KOPT-K1 (cell line): ENCODE data around the gene NDUFS4.
"Not testable (repeated sequence)": the region's sequence is repeated elsewhere in the genome, so short reads cannot be mapped to it uniquely, and the experiment has no call there.

Experiments used
- H3K27ac ChIP-seq: fragments of 200-600 bp; sonication (generic); 2 replicates; pipeline ENCODE4 v1.5.1; 2016; ENCODE audit warnings: antibody characterized with exemption, mild to moderate bottlenecking, low read depth, low read length; ENCODE audit not compliant: poor library complexity, severe bottlenecking
- H3K36me3 ChIP-seq: fragments of 200-600 bp; sonication (generic); 2 replicates; pipeline ENCODE4 v1.5.1; 2017; ENCODE audit warnings: antibody characterized with exemption, mild to moderate bottlenecking, low read length, moderate library complexity; ENCODE audit not compliant: insufficient read depth
- H3K9me3 ChIP-seq: fragments of 200-600 bp; sonication (generic); 2 replicates; pipeline ENCODE4 v1.5.1; 2017; ENCODE audit warnings: antibody characterized with exemption, low read length, mild to moderate bottlenecking; ENCODE audit not compliant: insufficient read depth, poor library complexity, severe bottlenecking

NDUFS4 gene

DNA sequence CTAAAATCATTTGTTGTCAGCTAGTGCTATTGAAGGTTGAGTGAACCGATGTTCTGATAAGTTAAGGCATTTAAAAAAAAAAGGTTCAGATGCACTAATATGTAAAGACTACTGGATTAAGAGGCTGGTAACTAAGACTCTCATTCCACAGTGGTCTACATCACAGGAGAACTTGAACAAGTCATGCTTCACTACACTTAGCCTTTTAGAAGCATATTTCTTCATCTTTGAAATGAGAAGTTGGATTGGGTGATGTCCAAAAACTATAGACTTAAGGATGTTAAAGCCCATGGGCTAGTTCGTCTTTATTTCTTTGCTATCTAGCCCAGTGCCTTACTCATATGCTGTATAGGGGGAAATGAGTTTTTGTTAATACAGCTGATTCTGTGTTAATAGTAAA, 107.2 kb downstream of the NDUFS4 start:
- no peak overlapping the region for H3K27ac ChIP-seq
- H3K36me3 ChIP-seq = peaks cover 25% of the 10 kb centered on the region; the same call in 1 of the 2 replicates
- H3K9me3 ChIP-seq = no peaks in the 10 kb centered on the region

DNA sequence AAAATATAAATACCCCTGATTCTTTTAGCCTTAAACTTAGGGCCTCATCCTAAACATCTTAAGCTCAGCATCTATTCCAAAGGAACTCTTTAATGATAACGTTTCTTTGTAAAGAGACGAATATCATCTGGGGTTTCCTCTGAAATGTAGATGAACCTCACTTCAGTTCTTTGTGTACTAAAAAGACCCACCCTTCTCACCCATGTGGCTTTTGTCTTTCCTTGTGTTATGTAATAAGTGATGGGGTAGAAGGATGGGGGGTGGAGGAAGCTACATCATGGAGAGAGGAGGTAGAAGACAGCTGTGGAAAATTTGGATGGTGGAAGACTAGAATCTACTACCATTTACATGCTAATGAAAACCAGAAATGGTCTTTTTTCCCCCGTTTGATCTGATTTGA, 111.0 kb downstream of the NDUFS4 start:
- Histone ChIP-seq H3K27ac (no peak overlapping the region), H3K9me3 (no peaks in the 10 kb centered on the region), H3K36me3 (peaks cover 22% of the 10 kb centered on the region; the same call in 1 of the 2 replicates)

DNA sequence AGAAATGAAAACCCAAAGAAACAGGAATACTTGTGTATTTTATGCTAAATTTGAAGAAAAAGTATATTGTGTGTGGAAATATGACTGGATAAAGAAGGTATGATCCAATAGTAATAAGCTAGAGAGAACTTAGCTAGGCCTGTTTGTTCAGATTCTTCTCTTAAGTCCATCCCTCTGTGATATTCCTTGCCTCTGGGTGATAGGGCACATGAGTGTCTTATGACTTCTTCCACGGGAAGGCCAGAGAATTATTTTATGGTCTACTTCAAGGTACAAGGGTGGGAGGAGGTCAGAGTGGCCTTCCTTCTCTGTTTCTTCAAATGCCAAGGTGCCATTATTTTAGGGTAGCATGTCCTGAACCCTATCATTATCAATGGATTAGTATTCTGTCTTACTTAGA, 113.7 kb downstream of the NDUFS4 start:
- Histone ChIP-seq H3K36me3 (peaks cover 14% of the 10 kb centered on the region; the same call in 1 of the 2 replicates), H3K9me3 (no peaks in the 10 kb centered on the region), H3K27ac (no peak overlapping the region)

DNA sequence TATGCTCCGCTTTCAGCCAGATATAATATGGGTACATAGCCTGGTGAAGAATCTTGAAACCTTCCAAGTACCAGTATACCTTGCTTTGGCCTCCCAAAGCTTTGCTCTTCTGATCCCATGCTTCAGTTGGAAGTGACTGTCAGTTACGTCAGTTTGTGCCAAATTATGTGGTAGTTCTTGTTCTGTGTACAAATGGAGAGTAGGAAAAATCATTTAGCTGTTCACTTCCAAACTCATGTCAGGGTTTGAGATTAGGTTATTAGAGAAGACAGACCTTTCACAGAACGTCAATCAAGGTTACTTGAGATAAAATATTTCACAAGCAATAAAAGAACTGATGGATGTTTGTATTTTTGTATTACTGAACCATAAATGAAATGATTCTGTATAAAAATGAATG, 117.2 kb downstream of the NDUFS4 start:
- Histone ChIP-seq H3K27ac (no peak overlapping the region), H3K9me3 (no peaks in the 10 kb centered on the region), H3K36me3 (0 out of 2 replicates have a peak, but pooled peaks cover 4% of the 10 kb centered on the region)

DNA sequence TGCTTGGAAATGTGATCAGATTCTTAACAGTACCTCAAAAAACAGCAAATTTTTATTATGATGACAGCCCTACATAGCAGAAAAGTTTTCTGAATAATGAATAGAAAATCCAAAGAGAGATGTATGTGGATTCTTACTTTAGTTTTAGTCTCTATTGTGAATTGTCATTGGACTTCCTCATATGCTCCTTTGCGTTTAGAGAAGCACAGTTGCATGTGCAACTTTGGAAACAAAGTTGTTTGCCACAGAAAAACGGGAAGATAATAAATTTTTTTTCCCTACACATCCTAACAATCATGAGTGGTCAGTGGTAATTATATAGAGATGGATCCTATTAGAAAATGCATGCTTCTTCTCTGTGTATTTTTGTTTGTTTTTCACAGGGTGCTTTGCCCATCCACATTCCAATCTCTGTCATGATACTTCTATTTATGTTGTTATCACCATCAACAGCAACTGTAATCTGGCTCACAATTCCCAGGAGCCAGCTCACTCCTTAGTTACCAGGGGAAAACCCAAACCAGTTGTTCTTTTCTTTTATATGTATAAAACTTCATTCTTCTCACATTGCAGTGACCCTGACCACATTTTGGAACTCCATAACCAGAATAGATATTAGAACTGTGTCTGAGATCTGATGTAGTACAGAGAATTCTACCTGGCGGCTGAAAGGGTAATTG, 118.7 kb downstream of the NDUFS4 start:
- no peaks in the 10 kb centered on the region for H3K9me3 ChIP-seq
- 0 out of 2 replicates have a peak, but pooled peaks cover 4% of the 10 kb centered on the region for H3K36me3 ChIP-seq

DNA sequence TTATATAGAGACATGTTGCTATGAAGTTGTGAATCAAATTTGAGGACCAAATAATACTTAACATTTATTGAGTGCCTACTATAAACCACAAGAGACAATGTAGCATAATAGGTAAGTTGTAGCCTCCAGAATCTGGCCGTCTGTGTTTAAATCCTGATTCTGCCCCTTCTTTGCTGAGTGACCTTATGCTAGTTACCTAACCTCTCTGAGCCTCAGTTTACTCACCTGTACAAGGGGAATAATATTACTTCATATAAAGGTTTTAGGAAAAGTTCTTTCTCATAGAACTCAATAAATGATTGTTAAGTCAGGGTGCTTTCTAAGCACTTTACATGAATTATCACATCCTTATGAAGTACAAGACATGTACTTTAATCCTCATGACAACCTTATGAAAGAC, 120.6 kb downstream of the NDUFS4 start:
- no peaks in the 10 kb centered on the region for H3K9me3 ChIP-seq
- H3K36me3 ChIP-seq = 0 out of 2 replicates have a peak, but pooled peaks cover 4% of the 10 kb centered on the region

More for the DNA sequence above, 118.7 kb downstream of the NDUFS4 start:
- H3K27ac ChIP-seq = no peak overlapping the region

DNA sequence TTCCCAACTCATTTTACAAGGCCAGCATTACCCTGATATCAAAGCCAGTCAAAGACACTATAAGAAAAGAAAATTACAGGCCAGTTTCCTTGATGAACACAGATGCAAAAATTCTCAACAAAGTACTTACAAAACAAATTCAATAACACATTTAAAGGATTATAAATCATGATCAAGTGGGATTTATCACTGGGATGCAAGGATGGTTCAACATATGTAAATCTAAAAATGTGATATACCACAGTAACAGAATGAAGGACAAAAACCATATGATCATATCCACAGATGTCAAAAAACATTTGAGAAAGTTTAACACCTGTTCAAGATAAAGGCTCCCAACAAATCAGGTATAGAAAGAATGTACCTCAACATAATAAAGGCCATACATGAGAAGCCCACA, 130.6 kb downstream of the NDUFS4 start:
- Histone ChIP-seq H3K9me3 (peaks cover 23% of the 10 kb centered on the region), H3K36me3 (no peaks in the 10 kb centered on the region), H3K27ac (no peak overlapping the region)

More for the DNA sequence above, 120.6 kb downstream of the NDUFS4 start:
- H3K27ac ChIP-seq = no peak overlapping the region

DNA sequence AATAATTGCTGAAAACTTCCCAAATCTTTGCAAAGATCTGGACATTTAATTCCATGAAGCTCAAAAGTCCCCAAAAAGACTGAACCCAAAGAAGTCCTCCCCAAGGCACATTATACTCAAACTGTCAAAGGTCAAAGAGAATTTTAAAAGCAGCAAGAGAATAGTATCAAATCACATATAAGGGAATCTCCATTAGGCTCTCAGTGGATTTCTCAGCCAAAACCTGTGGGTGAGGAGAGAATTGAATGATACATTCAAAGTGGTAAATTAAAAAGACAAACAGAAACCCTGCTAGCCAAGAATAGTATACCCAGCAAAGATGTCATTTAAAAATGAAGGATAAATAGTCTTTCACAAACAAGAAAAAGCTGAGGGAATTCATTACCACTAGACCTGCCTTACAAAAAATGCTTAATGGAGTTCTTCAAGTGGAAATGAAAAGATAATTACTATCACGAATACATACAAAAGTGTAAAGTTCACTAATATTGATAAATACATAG, 134.1 kb downstream of the NDUFS4 start:
- peaks cover 23% of the 10 kb centered on the region for H3K9me3 ChIP-seq
- H3K36me3 ChIP-seq = no peaks in the 10 kb centered on the region
- no peak overlapping the region for H3K27ac ChIP-seq

DNA sequence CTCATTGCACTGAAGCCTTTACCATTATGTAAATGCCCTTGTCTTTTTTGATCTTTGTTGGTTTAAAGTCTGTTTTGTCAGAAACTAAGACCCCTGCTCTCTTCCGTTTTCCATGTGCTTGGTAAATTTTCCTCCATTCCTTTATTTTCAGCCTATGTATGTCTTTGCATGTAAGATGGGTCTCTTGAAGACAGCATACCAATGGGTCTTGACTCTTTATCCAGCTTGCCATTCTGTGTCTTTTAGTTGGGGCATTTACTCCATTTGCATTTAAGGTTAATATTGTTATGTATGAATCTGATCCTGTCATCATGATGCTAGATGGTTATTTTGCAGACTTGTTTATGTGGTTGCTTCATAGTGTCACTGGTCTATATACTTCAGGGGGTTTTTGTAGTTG, 150.0 kb downstream of the NDUFS4 start:
- H3K36me3 ChIP-seq, H3K27ac ChIP-seq: not testable (repeated sequence)
- peaks cover 19% of the 10 kb centered on the region for H3K9me3 ChIP-seq

DNA sequence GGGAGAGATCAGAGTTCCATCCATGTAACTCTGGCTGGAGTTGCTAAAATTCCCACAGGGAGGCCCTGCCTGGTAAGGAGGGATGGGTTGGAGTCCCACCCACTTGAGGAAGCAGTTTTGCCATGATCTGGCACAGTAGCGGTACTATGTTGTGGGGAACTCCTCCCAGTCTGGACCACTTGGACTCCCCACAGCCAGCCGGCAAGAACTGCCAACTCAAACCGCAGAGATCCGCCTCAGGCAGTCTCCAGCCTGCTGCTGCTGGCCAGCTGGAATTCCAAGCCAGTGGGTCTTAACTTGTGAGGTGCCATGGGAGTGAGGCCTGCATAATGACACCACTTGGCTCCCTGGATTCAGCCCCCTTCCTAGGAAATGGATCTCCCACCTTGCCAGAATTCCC, 151.9 kb downstream of the NDUFS4 start:
- peaks cover 15% of the 10 kb centered on the region for H3K9me3 ChIP-seq
- H3K36me3 ChIP-seq = no peaks in the 10 kb centered on the region
- H3K27ac ChIP-seq = no peak overlapping the region

DNA sequence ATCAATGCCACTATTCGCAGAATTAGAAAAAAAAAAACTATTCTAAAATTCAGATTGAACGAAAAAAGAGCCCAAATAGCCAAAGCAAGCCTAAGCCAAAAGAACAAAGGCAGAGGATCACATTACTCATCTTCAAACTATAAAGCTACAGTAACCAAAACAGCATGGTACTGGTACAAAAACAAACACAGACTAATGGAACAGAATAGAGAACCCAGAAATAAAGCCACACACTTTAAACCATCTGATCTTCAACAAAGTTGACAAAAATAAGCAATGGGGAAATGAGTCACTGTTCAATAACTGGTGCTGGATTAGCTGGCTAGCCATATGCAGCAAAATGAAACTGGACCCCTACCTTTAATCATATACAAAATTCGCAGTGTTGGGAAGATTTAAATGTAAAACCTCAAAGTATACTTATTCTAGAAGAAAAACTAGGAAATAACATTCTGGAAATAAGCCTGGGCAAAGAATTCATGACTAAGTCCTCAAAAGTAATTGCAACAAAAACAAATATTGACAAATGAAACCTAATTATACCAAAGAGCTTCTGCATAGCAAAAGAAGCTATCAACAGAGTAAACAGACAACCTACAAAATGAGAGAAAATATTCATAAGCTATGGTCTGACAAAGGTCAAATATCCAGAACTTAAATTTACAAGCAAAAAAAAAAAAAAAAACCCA, 153.7 kb downstream of the NDUFS4 start:
- no peak overlapping the region for H3K27ac ChIP-seq
- H3K9me3 ChIP-seq = peaks cover 15% of the 10 kb centered on the region

DNA sequence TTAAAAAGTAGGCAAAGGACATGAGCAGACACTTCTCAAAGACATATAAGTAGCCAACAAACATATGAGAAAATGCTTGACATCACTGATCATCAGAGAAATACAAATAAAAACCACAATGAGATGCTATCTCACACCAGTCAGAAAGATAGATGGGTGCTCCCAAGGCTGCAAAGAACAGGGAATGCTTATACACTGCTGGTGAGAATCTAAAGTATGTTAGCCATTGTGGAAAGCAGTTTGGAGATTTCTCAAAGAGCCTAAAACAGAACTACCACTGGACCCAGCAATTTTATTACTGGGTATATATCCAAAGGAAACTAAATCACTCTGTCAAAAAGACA, 154.2 kb downstream of the NDUFS4 start:
- Histone ChIP-seq H3K9me3 (peaks cover 13% of the 10 kb centered on the region), H3K27ac (no peak overlapping the region), H3K36me3 (no peaks in the 10 kb centered on the region)

More for the DNA sequence above, 153.7 kb downstream of the NDUFS4 start:
- no peaks in the 10 kb centered on the region for H3K36me3 ChIP-seq

DNA sequence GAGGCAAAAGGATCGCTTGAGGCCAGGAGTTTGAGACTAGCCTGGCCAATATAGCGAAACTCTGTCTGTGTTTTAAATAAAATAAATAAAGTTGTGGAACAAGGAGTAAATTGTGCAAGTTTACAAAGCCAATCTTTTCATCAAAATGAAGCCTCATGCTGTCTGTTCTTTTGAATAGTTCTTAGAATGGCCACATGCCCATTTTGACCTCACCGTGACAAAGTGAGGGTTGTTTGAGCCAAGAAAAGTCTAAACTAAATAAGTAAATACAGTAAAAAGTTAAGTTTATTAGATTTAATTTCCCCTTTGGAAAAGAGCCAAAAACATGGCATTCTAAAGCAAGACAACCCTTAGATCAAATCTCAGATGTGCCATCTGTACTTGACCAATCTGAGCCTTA, 165.7 kb downstream of the NDUFS4 start:
- Histone ChIP-seq H3K9me3 (no peaks in the 10 kb centered on the region), H3K36me3 (no peaks in the 10 kb centered on the region), H3K27ac (no peak overlapping the region)

DNA sequence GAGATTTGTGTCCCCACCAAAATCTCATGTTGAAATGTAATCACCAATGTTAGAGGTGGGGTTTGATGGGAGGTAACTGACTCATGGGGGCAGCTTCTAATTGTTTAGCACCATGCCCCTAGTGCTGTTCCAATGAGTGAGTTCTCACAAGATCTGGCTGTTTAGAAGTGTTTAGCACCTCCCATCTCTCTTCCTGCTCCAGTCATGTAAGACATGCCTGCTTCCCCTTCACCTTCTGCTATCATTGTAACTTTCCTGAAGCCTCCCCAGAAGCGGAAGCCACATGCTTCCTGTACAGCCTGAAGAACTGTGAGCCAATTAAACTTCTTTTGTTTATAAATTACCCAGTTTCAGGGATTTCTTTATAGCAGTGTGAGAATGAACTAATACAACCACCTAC, 170.5 kb downstream of the NDUFS4 start:
- no peaks in the 10 kb centered on the region for H3K36me3 ChIP-seq
- no peaks in the 10 kb centered on the region for H3K9me3 ChIP-seq
- no peak overlapping the region for H3K27ac ChIP-seq
